Osteocyte (in vitro differentiated cells): ENCODE data around the gene TXNL1. TPM values are rescaled to one million over a fixed set of nuclear protein-coding genes. Genes with fewer than 3 reads are reported as not detected.

ENCODE experiments used
- DNase-seq: peaks from one replicate; pipeline ENCODE4 v3.0.0; 2021; ENCODE audit warnings: mixed read lengths; ENCODE audit not compliant: unreplicated experiment; ENCODE audit errors: extremely low spot score
- H3K27ac Mint-ChIP-seq: one replicate; pipeline ENCODE4 v1.8.0; 2021; ENCODE audit warnings: mild to moderate bottlenecking, mixed read lengths; ENCODE audit not compliant: unreplicated experiment
- H3K27me3 Mint-ChIP-seq: one replicate; pipeline ENCODE4 v1.8.0; 2021; ENCODE audit warnings: mixed read lengths; ENCODE audit not compliant: unreplicated experiment
- H3K36me3 Mint-ChIP-seq: one replicate; pipeline ENCODE4 v1.8.0; 2021; ENCODE audit warnings: mixed read lengths; ENCODE audit not compliant: unreplicated experiment
- H3K4me1 Mint-ChIP-seq: one replicate; pipeline ENCODE4 v1.8.0; 2021; ENCODE audit warnings: mixed read lengths; ENCODE audit not compliant: unreplicated experiment
- H3K4me3 Mint-ChIP-seq: one replicate; pipeline ENCODE4 v1.8.0; 2021; ENCODE audit warnings: mild to moderate bottlenecking, moderate library complexity, mixed read lengths; ENCODE audit not compliant: unreplicated experiment
- H3K9me3 Mint-ChIP-seq: one replicate; pipeline ENCODE4 v1.8.0; 2021; ENCODE audit warnings: mixed read lengths; ENCODE audit not compliant: unreplicated experiment
- CTCF ChIP-seq: fragments of 200-600 bp; sonication (generic); IDR thresholded peaks from 2 replicates; pipeline ENCODE4 v1.5.0; 2021; ENCODE audit warnings: antibody characterized with exemption, mild to moderate bottlenecking, moderate library complexity
- long read RNA-seq: library from polyadenylated mRNA; unstranded; transcript quantifications from one replicate; pipeline ENCODE4 v2.0.0, GENCODE V29; 2021
- total RNA-seq: library from RNA; stranded (reverse); gene quantifications from 2 replicates; pipeline ENCODE4 v1.2.1, GENCODE V29; 2021

The TXNL1 gene
- 67.2 and 68.6 TPM in 2 replicates for total RNA-seq
- long read RNA-seq, full-length matches to known transcripts = 361 of 390 reads
- long read RNA-seq, partial matches to known transcripts = 11 of 390 reads
- long read RNA-seq, other reads (novel, unspliced or antisense) = 18 of 390 reads

DNA sequence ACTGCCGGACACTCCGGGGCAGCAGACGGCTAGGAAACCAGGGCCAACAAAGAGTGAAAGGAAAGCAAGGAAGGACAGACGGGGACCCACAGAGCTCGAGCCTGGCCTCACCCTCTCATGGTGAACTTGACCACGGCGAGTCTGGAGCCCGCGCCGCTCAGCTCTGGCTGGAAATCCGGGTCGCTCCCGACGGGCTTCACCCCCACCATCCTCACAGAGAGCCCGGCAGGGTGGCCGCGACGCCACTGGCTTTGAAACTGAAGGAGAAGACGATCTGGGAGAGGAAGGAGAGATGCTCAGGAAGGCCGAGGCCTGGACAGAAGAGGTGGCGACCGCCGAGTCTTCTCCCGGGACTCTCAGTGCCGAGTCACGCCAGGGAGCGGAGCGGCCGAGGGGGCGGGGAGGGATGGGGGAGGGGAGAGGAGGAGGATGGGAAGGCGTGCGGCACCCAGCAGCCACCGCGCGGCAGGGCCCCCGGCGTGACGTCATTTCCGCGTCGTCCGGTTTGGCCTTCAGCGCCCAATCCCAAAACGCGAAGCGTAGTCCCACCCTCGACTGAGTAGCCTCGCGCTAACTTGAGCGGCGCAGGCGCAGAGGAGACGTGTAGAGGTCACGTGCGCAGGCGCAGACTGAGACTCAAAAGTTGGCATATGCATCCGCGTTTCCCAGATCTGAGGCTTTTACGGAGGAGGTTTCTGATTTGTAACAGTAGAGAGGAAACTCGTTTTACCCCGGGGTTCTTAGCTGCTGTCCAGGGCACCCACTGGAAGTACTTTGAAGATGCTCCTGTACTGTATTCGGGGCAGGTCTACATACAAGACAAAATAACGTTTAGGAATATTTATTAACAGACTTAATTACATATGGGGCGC lies at the start of gene TXNL1:
Gene TXNL1 (minus strand): TSS at position 361 of the 872 bp plus-strand sequence. CDS start 152 bp downstream, at position 209.
- DNase-seq = peak; percentile 100
- H3K4me3 Mint-ChIP-seq = peak within 1 kb of the TSS; percentile 99
- peaks cover 39% of the 10 kb centered on the region for H3K4me1 Mint-ChIP-seq
- H3K36me3 Mint-ChIP-seq = peaks cover 2% of the 10 kb centered on the region
- no peaks in the 10 kb centered on the region for H3K27me3 Mint-ChIP-seq
- no peak for TF ChIP-seq CTCF
- no peaks in the 10 kb centered on the region for H3K9me3 Mint-ChIP-seq
- peak within 1 kb of the TSS; percentile 99 for H3K27ac Mint-ChIP-seq

GRCh38 chr18:56684277-56684676 lies 45.9 kb upstream of the TXNL1 start:
- no peak for TF ChIP-seq CTCF
- H3K4me1 Mint-ChIP-seq = no peaks in the 10 kb centered on the region
- no peak overlapping the region for H3K4me3 Mint-ChIP-seq
- peaks cover 18% of the 10 kb centered on the region for H3K36me3 Mint-ChIP-seq
- H3K27ac Mint-ChIP-seq = no peak overlapping the region
- H3K9me3 Mint-ChIP-seq = no peaks in the 10 kb centered on the region
- DNase-seq = no peak
- no peaks in the 10 kb centered on the region for H3K27me3 Mint-ChIP-seq

DNA sequence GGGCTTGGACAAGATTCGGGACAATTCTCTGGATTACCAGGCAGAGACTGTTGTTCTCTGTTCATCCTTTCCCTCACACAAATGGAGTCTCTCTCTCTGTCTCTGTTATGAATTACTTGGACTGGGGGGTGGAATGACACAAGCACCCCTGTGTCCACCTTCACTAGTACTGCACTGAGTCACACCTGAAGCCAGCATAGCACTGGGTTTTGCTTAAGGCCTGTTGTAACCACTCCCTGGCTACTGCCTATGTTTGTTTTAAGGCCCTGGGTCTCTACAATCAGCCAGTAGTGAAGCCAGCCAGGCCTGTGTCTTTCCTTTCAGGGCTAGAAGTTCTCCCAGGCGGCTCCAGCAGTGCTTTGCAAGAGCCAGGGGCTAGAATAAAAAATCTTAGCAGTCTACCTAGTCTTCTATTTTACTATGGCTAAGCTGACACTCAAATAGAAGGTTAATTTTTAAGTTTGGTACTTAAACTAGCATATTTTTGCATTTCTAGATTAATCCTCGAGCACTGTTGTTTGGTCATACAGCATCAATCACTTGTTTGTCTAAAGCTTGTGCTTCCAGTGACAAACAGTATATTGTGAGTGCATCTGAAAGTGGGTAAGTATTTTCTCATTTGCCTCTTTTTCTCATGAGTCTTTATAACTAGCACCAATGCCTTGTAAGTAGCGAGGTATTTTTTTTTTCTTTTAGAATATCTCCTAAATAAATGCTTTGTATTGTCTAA lies 40.6 kb upstream of the TXNL1 start:
- Mint-ChIP-seq H3K4me3 (no peak overlapping the region), H3K36me3 (peaks cover 29% of the 10 kb centered on the region)
- DNase-seq = no peak

DNA sequence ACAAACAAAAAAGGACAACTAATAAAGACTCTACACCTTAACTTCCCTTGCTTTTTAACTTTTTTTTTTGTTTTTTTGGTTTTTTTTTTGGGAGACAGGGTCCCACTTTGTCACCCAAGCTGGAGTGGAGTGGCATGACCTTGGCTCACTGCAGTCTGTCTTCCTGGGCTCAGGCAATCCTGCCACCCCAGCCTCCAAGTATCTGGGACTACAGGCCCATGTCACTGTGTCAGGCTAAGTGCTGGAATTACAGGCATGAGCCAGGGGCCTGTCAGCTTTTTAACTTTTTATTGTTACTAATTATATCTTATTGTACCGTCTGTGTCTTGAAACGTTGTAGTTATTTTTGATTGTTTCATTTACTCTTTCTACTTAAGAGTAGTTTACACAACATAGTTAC lies 38.2 kb upstream of the TXNL1 start:
- Mint-ChIP-seq H3K4me1 (no peaks in the 10 kb centered on the region), H3K36me3 (peaks cover 20% of the 10 kb centered on the region), H3K27me3 (no peaks in the 10 kb centered on the region), H3K27ac (no peak overlapping the region), H3K4me3 (no peak overlapping the region), H3K9me3 (peaks cover 6% of the 10 kb centered on the region)
- no peak for TF ChIP-seq CTCF
- DNase-seq = no peak

More for the DNA sequence above, 40.6 kb upstream of the TXNL1 start:
- H3K27me3 Mint-ChIP-seq = no peaks in the 10 kb centered on the region
- TF ChIP-seq CTCF = no peak
- H3K9me3 Mint-ChIP-seq = peaks cover 6% of the 10 kb centered on the region
- no peaks in the 10 kb centered on the region for H3K4me1 Mint-ChIP-seq
- no peak overlapping the region for H3K27ac Mint-ChIP-seq

GRCh38 chr18:56672981-56673380 lies 34.6 kb upstream of the TXNL1 start:
- H3K4me1 Mint-ChIP-seq = peaks cover 2% of the 10 kb centered on the region
- no peaks in the 10 kb centered on the region for H3K27me3 Mint-ChIP-seq
- no peak for DNase-seq
- peaks cover 18% of the 10 kb centered on the region for H3K36me3 Mint-ChIP-seq
- peaks cover 5% of the 10 kb centered on the region for H3K9me3 Mint-ChIP-seq
- no peak for TF ChIP-seq CTCF
- H3K27ac Mint-ChIP-seq = no peak overlapping the region
- H3K4me3 Mint-ChIP-seq = no peak overlapping the region
